ENCODE measurements around the gene MAP3K10. TPM values are rescaled to one million over a fixed set of nuclear protein-coding genes. Genes with fewer than 3 reads are reported as not detected.

Gene MAP3K10
- total and polyA plus RNA-seq, 2 of the 13 experiments (the other 11 are each of a cell fraction or from before 2014, with no cell fraction given) = 3.4 to 5.0 TPM

DNA sequence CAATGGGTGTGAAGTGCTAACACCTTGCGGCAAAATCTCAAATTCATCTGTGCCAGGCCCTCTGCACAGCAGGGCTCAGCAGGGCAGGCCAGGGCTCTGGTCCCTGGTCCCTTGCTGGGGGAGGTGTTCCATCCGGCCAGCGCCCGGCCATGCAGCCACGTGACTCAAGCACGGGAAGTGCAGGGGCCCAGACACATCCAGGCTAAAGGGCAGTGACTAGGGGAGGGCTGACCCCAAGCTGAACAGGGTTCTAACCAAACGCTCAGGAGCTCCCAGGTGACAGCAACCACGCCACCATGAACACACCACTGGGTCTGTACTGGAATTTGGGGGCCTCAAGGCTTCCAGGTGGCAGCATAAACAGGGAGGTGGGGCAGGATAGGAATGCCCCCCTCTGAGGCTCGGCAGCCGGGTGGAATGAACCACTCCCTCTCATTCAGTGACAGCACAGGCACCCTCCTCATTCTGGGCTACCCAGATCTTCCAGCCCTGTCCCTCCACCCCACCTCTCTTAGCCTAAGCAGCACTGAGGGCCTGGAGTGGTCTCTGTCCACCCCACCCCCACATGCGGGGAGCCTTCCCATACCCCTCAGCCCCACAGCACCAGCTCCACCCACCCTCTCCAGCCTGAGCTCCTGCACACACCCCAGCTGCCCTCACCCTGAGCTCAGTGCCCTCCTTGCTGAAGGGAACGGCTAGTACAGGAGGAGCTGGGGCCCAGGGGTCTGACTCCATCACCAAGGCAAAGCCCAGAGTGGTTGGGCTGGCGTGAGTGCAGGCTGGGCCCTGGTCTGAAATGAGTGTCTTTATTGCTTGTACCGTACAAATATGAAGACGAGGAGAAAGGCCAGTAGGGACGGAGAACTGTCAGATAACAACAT lies 40.6 kb downstream of the MAP3K10 start (continued):
- 0 out of 2 replicates have a peak, but pooled peaks have one; percentile 58 for TF ChIP-seq STAT5B (CRISPR knock-in tag; IDR thresholded peaks at IDR 0.05)
- TF ChIP-seq, protein P1, sequence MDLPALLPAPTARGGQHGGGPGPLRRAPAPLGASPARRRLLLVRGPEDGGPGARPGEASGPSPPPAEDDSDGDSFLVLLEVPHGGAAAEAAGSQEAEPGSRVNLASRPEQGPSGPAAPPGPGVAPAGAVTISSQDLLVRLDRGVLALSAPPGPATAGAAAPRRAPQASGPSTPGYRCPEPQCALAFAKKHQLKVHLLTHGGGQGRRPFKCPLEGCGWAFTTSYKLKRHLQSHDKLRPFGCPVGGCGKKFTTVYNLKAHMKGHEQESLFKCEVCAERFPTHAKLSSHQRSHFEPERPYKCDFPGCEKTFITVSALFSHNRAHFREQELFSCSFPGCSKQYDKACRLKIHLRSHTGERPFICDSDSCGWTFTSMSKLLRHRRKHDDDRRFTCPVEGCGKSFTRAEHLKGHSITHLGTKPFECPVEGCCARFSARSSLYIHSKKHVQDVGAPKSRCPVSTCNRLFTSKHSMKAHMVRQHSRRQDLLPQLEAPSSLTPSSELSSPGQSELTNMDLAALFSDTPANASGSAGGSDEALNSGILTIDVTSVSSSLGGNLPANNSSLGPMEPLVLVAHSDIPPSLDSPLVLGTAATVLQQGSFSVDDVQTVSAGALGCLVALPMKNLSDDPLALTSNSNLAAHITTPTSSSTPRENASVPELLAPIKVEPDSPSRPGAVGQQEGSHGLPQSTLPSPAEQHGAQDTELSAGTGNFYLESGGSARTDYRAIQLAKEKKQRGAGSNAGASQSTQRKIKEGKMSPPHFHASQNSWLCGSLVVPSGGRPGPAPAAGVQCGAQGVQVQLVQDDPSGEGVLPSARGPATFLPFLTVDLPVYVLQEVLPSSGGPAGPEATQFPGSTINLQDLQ (CRISPR knock-in tag; IDR thresholded peaks at IDR 0.05) = no peak
- no peak for TF ChIP-seq ZNF547 (CRISPR knock-in tag; IDR thresholded peaks at IDR 0.05)
- no peak for TF ChIP-seq ZNF737 (CRISPR knock-in tag; IDR thresholded peaks at IDR 0.05; ENCODE audit: borderline replicate concordance)
- no peak for TF ChIP-seq ZSCAN30 (CRISPR knock-in tag; IDR thresholded peaks at IDR 0.05)
- no peak for TF ChIP-seq PBX2 (CRISPR knock-in tag; IDR thresholded peaks at IDR 0.05)
- TF ChIP-seq ZNF607 (CRISPR knock-in tag; IDR thresholded peaks at IDR 0.05; ENCODE audit: borderline replicate concordance) = no peak
- no peak for TF ChIP-seq DNMT1 (CRISPR knock-in tag; IDR thresholded peaks at IDR 0.05)
- no peak; the same call in 1 of the 2 replicates for TF ChIP-seq ZNF740 (CRISPR knock-in tag; IDR thresholded peaks at IDR 0.05)
- TF ChIP-seq ZFP36L1 (CRISPR knock-in tag; IDR thresholded peaks at IDR 0.05) = no peak
- no peak for TF ChIP-seq ZNF672 (CRISPR knock-in tag; IDR thresholded peaks at IDR 0.05)
- peak; percentile 98 for TF ChIP-seq RXRA (CRISPR knock-in tag; IDR thresholded peaks at IDR 0.05)

Measured in HepG2 (cell line).